GM19351 (cell line): ENCODE data around the gene WWC1.
A peak's percentile ranks its signal among the peaks of the same experiment; 100 is the strongest.

Experiments
- ATAC-seq: cut with Tn5 transposase; IDR thresholded peaks from one replicate; pipeline ENCODE4 v1.9.1; 2021; ENCODE audit warnings: mild to moderate bottlenecking, moderate library complexity; ENCODE audit not compliant: unreplicated experiment

Gene WWC1

GRCh38 chr5:168291342-168291963 is at the start of gene WWC1:
Gene WWC1 (plus strand): TSS chr5:168291645. CDS start chr5:168292153, 508 bp downstream.
- ATAC-seq: peak; percentile 74

GRCh38 chr5:168244838-168245559 is 46.4 kb upstream of the WWC1 start:
- no peak for ATAC-seq

GRCh38 chr5:168249923-168250322 is 41.5 kb upstream of the WWC1 start:
- no peak for ATAC-seq

- no peak for ATAC-seq
Measured at GRCh38 chr5:168251259-168251658, 40.2 kb upstream of the WWC1 start.

- ATAC-seq: no peak
Measured at GRCh38 chr5:168254013-168254693, 37.3 kb upstream of the WWC1 start.

GRCh38 chr5:168260353-168261226 is 30.9 kb upstream of the WWC1 start:
- no peak for ATAC-seq

GRCh38 chr5:168261227-168261571 is 30.2 kb upstream of the WWC1 start:
- ATAC-seq: no peak

GRCh38 chr5:168262042-168262743 is 29.3 kb upstream of the WWC1 start:
- ATAC-seq: no peak

- ATAC-seq: no peak
Measured at GRCh38 chr5:168263121-168263520, 28.3 kb upstream of the WWC1 start.

GRCh38 chr5:168266016-168266415 is 25.4 kb upstream of the WWC1 start:
- ATAC-seq: no peak

GRCh38 chr5:168268949-168269936 is 22.2 kb upstream of the WWC1 start:
- peak; percentile 85 for ATAC-seq

- ATAC-seq: peak; percentile 43
Measured at GRCh38 chr5:168269937-168270330, 21.5 kb upstream of the WWC1 start.

GRCh38 chr5:168270476-168270875 is 21.0 kb upstream of the WWC1 start:
- no peak for ATAC-seq

- ATAC-seq: no peak
Measured at GRCh38 chr5:168273056-168273980, 18.1 kb upstream of the WWC1 start.

- ATAC-seq: no peak
Measured at GRCh38 chr5:168274406-168274805, 17.0 kb upstream of the WWC1 start.

GRCh38 chr5:168275940-168276339 is 15.5 kb upstream of the WWC1 start:
- no peak for ATAC-seq

GRCh38 chr5:168282120-168282519 is 9.3 kb upstream of the WWC1 start:
- ATAC-seq: no peak

GRCh38 chr5:168284809-168285208 is 6.6 kb upstream of the WWC1 start:
- no peak for ATAC-seq
